ENCODE measurements around the gene PPARA.

The PPARA gene

DNA sequence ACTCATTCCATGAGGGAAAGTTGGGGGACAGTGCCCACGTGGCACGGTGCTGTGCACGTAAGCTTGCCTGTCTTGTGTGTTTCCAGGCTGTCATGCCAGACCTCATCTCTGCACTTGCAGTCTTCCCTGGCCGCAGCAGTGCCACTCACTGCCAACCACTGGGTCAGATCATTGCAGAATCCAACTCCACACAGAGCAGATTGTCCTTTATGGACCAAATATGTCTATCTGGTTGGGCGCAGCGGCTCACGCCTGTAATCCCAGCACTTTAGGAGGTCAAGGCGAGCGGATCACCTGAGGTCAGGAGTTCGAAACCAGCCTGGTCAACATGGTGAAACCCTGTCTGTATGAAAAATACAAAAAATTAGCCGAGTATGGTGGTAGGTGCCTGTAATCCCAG, 4.4 kb upstream of the PPARA start:
- no peak for FAIRE-seq

DNA sequence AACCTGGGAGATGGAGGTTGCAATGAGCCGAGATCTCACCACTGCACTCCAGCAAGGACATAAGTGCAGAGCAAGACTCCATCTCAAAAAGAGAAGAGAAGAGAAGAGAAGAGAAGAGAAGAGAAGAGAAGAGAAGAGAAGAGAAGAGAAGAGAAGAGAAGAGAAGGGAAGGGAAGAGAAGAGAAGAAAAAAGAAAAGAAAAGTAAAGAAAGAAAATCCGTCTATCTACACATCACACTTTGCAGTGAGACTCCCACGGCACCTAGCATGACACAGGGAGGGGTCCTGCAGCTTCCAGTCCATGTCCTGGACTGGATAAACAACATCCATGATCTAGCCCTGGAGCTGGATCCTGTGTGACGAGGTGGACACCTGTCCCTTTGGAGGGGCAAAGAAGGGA, 4.0 kb upstream of the PPARA start:
- no peak for FAIRE-seq

DNA sequence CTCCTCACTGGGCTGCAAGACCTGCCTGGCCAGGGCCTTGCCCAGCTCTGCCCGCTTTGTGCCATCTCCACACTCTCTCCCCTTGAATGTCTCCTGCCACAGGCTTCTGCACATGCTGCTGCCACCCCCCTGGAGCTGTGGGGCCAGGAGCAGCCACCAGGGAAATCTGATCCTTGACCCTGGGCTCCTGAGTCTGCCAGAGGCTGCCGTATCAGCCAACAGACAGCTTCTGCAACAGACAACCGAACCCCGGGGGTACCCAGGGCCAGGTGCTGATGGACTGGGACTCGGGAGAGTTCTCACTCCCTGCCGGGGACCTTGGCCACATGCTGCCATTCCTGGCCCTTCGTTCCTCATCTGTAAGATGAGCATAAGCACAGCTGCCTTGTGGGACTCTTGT, 3.3 kb upstream of the PPARA start:
- FAIRE-seq = no peak

DNA sequence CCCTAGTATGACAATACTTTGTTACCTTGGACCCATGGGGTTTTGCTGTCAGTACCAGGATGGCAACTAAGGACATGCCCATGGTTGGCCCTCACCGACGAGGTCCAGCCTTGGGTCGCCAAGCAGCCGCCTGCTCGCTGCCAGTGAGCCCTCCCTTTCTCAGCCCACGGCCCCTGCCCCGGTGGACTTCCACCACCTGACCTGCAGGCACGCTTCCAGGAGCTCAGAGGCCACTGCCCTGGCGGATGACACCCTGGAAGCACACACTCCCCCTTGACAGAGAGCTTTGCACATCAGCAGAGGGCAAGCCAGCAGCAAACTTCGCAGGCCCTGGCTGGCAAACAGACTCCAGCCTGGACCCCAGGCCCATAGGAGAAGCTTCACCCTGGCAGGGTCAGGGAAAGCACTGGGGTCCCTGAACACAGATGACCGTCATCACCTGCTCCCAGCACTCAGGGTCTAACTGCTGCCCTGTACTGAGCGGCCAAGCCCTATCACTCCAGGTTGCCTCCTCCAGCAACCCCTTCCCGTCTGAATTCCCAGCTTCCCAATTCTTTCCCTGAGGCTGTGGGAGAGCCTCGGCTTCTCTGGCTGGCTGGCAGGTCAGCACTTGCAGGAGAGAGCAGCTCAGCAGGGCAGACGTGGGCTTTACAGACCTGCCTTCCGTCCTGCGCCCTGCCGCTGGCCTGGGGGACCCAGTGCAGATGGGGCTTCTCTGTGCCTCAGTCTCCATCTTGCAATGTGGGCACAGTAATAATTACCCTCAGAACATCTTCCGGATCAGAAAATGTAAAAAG, 2.7 kb upstream of the PPARA start:
- FAIRE-seq = no peak

GRCh38 chr22:46148336-46148735, 2.0 kb upstream of the PPARA start:
- FAIRE-seq = no peak

GRCh38 chr22:46148816-46149511, 1.4 kb upstream of the PPARA start:
- no peak for FAIRE-seq

DNA sequence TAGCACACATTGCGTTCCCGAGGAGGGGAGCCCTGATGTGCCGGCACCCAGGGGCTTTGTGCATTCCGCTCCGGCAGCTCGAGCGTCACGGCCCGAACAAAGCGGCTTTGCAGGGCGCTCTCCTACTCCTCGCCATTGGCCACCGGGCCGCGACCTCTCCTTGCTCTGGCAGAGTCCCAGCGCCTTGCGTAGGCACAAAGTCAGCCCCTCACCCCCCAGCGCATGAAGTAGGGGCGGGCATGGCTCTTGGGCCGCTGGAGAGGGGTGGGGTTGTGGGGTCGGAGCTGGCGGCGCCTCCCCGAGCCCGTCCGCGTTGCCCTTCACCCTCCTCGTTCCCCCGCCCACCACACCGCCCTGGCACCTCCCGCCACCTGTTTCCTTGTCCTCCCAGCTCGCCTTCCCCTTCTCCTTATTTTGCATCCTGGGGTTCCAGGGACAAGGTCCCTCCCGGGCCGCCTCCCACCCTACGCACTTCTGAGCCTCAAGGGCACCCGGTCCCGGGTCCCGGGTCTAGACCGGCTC, 753 bp upstream of the PPARA start:
- no peak for FAIRE-seq

DNA sequence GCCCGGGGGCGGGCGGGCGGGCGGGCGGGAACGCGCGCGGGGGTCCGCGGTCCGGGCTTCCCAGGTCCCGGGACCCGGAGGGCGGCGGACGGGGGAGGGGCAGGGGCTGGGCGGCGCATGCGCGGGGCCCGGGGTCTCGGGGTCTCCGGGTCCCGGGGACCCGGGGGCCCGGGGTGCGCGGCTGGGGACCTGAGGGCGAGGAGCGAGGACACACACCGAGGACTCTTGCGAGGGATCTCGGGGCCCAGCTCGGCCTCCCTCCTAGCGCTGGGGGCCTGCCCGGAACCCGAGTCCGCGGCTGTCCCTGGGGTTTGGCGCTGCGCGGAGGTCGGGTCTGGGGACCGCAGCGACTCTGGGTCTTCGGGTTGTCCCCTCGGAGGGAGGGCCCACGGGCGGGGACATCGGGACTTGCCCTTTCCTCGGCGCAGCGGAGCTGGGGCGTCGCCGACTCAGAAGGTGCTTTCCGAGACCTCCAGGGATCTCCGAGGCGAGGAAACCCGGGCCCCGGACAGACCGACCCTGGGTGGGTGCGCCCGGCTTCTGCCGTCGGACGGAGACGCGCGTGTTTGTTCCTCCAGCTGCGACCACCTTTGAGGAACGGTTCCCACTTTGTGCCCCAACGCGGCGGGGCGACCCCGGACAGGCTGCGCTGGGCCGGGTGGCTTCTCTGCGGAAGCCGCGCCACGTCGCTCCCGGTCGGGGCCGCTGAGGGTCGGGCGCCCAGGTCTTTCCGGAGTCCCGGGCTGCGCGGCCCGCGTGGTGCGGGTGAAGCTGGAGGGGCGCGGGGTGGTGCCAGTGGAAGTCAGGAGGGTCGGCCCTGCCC, 540 bp downstream of the PPARA start:
- FAIRE-seq = no peak

- no peak for FAIRE-seq
These were observed 3.6 kb downstream of the PPARA start for GRCh38 chr22:46153930-46154329.

DNA sequence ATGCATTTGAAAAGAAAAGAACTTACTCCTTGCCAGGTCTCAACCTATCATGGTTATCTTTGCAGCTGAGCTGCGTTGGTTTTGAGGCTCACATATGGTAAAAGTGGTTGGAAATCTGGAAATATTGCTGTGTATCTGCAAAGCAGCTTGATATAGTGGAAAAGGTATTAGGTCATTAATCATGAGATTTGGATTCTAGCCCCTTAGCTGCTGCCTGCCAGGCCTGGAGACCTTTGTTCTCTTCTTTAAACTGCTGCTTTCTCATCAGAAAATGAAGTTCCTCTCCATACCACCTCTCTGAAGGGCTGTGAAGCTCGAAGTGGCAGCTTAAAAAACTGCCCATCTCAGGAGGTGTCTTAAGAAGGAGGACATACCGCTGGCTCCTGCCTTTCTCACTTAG, 5.7 kb downstream of the PPARA start:
- no peak for FAIRE-seq

DNA sequence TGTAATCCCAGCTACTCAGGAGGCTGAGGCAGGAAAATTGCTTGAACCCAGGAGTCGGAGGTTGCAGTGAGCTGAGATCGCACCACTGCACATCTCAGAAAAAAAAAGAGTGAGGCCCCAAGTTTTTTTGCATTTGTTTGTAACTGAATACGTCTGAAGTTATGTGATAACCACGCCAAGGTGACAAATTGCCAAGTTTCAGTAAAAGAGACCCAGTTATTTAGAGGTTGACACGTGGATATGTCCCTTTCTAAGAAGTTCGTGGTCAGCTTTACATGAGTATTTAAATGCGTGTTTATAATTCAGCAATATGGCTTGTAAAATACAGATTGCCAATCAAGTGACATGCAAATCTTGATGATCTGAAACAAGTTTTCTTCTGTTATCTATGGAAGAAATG, 8.0 kb downstream of the PPARA start:
- FAIRE-seq = no peak

DNA sequence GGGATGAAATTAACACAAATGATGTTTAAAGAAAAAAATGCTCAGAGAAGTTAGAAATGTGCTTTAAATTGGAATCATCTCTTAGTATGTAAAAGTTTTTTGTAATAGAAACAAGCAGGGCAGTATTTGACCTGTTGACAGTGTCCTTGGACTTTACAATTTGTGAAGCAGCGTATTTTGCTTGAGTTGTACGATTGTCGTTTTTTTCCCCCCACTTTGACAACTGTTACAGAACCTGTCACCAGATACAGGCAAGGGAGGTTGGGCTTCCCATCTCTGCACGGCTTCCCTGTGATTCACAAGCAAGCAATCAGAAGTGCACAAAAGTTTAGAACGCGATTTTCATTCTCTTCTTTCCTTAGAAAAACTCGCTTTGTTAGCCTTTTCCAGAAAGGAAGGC, 8.9 kb downstream of the PPARA start:
- FAIRE-seq = no peak

DNA sequence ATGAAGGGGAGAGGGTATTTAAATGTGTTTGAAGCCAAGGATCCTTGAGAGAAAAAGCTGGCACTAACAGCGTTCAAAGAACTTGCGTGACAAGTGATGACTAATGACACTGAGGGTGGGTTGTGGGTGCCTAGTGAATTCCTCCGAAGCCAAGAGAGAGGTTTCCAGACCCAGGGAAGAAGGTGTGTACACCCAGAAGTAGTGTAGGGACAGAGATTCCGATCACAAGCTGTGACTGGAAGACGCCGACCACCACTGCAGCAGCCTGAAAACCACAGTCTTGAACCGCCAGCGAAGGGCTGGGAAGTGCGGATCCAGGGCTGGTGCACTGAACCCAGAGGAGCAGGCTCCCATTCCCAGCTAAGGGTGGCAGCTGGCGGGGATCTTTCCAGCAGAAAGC, 9.5 kb downstream of the PPARA start:
- FAIRE-seq = no peak

DNA sequence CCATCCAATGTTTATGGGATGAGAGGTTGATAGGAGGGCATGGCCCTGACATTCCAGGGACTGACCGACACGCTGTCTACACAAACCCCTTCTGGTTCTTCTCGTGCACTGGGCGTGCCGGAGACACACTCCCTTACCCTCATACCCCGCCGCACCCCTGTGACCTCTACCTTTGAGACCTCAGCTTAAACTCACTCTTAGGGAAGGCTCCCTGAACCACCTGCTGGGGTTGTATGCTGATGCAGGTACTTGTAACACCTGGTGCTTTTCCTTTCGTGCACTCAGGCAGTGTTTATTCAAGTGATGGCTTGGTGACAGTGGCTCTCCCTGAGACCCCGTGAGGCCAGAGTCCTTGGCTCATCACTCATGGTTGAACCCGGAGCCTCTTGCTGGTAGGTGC, 12.0 kb downstream of the PPARA start:
- FAIRE-seq = no peak

DNA sequence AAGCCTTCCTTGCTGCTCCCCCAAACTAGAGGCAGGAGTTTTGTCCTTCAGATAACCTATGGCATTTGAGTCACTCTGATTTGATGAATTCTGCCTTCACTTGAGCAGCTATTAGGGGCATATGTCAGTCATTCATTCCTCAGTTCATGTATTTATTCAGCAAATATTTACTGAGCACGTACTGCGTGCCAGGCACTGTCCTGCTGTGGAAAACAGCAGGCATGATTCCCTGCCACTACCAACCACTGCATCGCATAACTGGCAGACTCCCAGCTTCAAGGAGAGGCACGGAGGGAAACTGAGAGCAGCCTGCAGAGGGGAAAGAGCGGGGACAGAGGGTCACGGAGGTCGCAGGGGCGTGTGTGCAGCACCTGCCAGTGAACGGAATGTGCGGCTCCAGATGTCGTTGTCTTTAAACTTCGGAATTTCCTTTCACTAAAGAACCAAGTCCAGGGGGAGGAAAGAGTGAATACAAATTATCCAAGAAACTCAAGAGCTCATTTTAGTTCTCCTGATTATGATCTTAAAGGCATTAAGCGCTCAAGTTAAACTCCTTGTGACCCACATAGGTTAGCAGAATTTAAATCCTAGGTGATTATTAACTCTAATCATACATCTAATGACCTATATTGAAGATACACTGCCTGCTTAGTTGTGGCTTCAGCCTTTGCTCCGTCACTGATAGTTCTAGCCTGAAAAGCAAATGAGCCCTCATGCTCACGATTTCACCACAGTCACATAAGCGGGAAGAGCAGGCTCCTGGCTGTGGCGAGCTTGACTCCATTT, 12.6 kb downstream of the PPARA start:
- FAIRE-seq = no peak

DNA sequence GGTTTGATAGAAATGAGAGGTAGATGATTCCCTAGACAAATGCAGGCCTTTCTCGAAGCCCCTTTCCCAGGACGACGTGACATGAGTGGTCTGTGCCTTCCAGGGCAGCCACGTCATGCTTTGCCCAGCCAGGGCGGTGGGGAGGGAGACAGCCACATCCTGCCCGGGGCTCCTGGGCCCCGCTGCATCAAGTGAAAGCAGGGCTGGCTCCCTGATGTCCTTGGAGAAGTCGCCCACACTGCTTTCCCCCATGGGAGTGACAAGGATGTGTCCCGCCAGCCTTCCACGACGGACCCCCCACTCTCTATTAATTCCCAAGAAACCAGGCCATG, 13.2 kb downstream of the PPARA start:
- no peak for FAIRE-seq

DNA sequence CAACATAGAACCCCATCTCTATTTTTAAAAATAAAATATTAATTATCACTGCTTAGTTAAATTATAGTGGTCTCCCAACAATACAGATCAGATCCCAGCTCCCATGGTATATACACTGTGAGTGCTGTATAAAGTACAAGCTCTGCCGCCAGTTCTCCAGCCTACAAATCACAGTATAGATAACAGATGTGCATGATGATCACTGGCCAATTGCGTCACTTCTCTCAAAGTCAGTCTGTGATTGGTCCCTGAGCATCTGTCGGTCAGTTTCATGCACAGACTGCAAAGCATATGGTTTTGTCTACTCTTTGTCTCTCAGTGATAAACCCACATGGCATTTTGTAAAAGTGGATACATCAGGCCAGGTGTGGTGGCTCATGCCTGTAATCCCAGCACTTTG, 15.7 kb downstream of the PPARA start:
- FAIRE-seq = no peak

- no peak for FAIRE-seq
These were observed 19.3 kb downstream of the PPARA start for GRCh38 chr22:46169628-46170027.

- FAIRE-seq = no peak
These were observed 21.6 kb downstream of the PPARA start for GRCh38 chr22:46171940-46172339.

GRCh38 chr22:46172522-46173110, 22.3 kb downstream of the PPARA start:
- no peak for FAIRE-seq

GRCh38 chr22:46173152-46173551, 22.8 kb downstream of the PPARA start:
- FAIRE-seq = no peak

GRCh38 chr22:46175631-46176030, 25.3 kb downstream of the PPARA start:
- FAIRE-seq = no peak

Data from A204.1 (cell line).